IMR-90 (cell line): ENCODE data around the gene HEATR9. TPM values are rescaled to one million over a fixed set of nuclear protein-coding genes. Genes with fewer than 3 reads are reported as not detected.

Source experiments
- ATAC-seq: fragments of 200-7000 bp; cut with Tn5 transposase; 2 replicates; pipeline ENCODE4 v1.9.1; 2020; ENCODE audit warnings: low read depth, mild to moderate bottlenecking, moderate library complexity
- BruUV-seq: library from RNA; stranded (reverse); fragments of 400-500 nt; replicated peaks from 2 replicates; lab custom pipeline; 2021; lab: Mats Ljungman, UMichigan
- CTCF ChIA-PET: fragments of 300-600 bp; formaldehyde crosslinking; extraction: SDS; loops from one replicate; lab custom pipeline; 2021; ENCODE audit warnings: antibody characterized with exemption; lab: Yijun Ruan, JAX
- POLR2A ChIA-PET: fragments of 300-600 bp; sonication (Branson Sonifier 250); formaldehyde crosslinking; loops from one replicate; lab custom pipeline; 2022; ENCODE audit warnings: antibody characterized with exemption; ENCODE audit not compliant: unreplicated experiment; lab: Charles Lee
- DNase-seq: peaks from one replicate; pipeline ENCODE4 v3.0.0; 2013
- H2AFZ ChIP-seq: replicated peaks from 2 replicates; pipeline ENCODE3; 2013; ENCODE audit warnings: low read length, mild to moderate bottlenecking; ENCODE audit not compliant: poor library complexity
- H2AK5ac ChIP-seq: 2 replicates; pipeline ENCODE4 v1.6.1; 2013; ENCODE audit warnings: low read depth, low read length, inconsistent platforms
- H2AK9ac ChIP-seq: replicated peaks from 2 replicates; pipeline ENCODE3; 2013; ENCODE audit warnings: mild to moderate bottlenecking, low read depth, low read length, moderate library complexity; ENCODE audit not compliant: poor library complexity
- H2BK120ac ChIP-seq: 2 replicates; pipeline ENCODE4 v1.6.1; 2013; ENCODE audit warnings: low read depth, low read length, inconsistent platforms
- H2BK15ac ChIP-seq: 3 replicates; pipeline ENCODE4 v1.6.1; 2013; ENCODE audit warnings: low read depth, low read length, inconsistent platforms
- H2BK20ac ChIP-seq: 2 replicates; pipeline ENCODE4 v1.6.1; 2013; ENCODE audit warnings: low read depth, mild to moderate bottlenecking, inconsistent platforms, low read length, moderate library complexity
- H2BK5ac ChIP-seq: 2 replicates; pipeline ENCODE4 v1.6.1; 2013; ENCODE audit warnings: mild to moderate bottlenecking, low read depth, low read length, inconsistent platforms; ENCODE audit not compliant: poor library complexity, severe bottlenecking
- H3K14ac ChIP-seq: replicated peaks from 2 replicates; pipeline ENCODE4 v1.6.1; 2013; ENCODE audit warnings: low read depth, low read length, inconsistent platforms
- H3K18ac ChIP-seq: 2 replicates; pipeline ENCODE4 v1.6.1; 2013; ENCODE audit warnings: low read depth, low read length, control low read depth
- H3K23ac ChIP-seq: 2 replicates; pipeline ENCODE4 v1.6.1; 2013; ENCODE audit warnings: low read depth, low read length, inconsistent platforms
- H3K27ac ChIP-seq: 2 replicates; pipeline ENCODE4 v1.5.1; 2013; ENCODE audit warnings: mild to moderate bottlenecking, control low read depth, low read length; ENCODE audit not compliant: insufficient read depth
- H3K27me3 ChIP-seq: 2 replicates; pipeline ENCODE4 v1.6.1; 2013; ENCODE audit warnings: low read length; ENCODE audit not compliant: control insufficient read depth, insufficient read depth
- H3K36me3 ChIP-seq: 2 replicates; pipeline ENCODE4 v1.6.1; 2013; ENCODE audit warnings: low read length, mixed read lengths; ENCODE audit not compliant: control insufficient read depth, insufficient read depth
- H3K4ac ChIP-seq: 2 replicates; pipeline ENCODE4 v1.6.1; 2013; ENCODE audit warnings: low read depth, low read length, inconsistent platforms
- H3K4me1 ChIP-seq: 2 replicates; pipeline ENCODE4 v1.6.1; 2013; ENCODE audit warnings: low read length, mixed read lengths; ENCODE audit not compliant: control insufficient read depth, insufficient read depth
- H3K4me2 ChIP-seq: 2 replicates; pipeline ENCODE4 v1.6.1; 2013; ENCODE audit warnings: low read depth, mild to moderate bottlenecking, control low read depth, low read length, moderate library complexity
- H3K4me3 ChIP-seq: 2 replicates; pipeline ENCODE4 v1.5.1; 2013; ENCODE audit warnings: low read depth, mild to moderate bottlenecking, control low read depth, low read length, moderate library complexity; ENCODE audit not compliant: insufficient read depth
- H3K56ac ChIP-seq: 2 replicates; pipeline ENCODE4 v1.6.1; 2013; ENCODE audit warnings: low read length, inconsistent platforms; ENCODE audit not compliant: insufficient read depth; ENCODE audit errors: extremely low read depth
- H3K79me1 ChIP-seq, 2 experiments: 2 replicates each; pipeline ENCODE4 v1.6.1; 2013; ENCODE audit warnings: low read length in 2 of 2, inconsistent platforms in 1 of 2, low read depth in 1 of 2
- H3K9ac ChIP-seq: 2 replicates; pipeline ENCODE4 v1.6.1; 2013; ENCODE audit warnings: low read depth, low read length, control low read depth
- H3K9me1 ChIP-seq: 2 replicates; pipeline ENCODE4 v1.6.1; 2013; ENCODE audit warnings: low read length, inconsistent platforms; ENCODE audit not compliant: insufficient read depth
- H3K9me3 ChIP-seq: 2 replicates; pipeline ENCODE4 v1.6.1; 2013; ENCODE audit warnings: low read length; ENCODE audit not compliant: control insufficient read depth, insufficient read depth
- H4K20me1 ChIP-seq: 2 replicates; pipeline ENCODE4 v1.6.1; 2013; ENCODE audit warnings: low read length, inconsistent platforms; ENCODE audit not compliant: insufficient read depth
- H4K5ac ChIP-seq: 2 replicates; pipeline ENCODE4 v1.6.1; 2013; ENCODE audit warnings: mild to moderate bottlenecking, low read depth, low read length, control low read depth
- H4K8ac ChIP-seq, 2 experiments: 2 replicates each; pipeline ENCODE4 v1.6.1; 2013; ENCODE audit warnings: low read depth in 2 of 2, low read length in 2 of 2, control low read depth in 1 of 2, inconsistent platforms in 1 of 2
- H4K91ac ChIP-seq: 2 replicates; pipeline ENCODE4 v1.6.1; 2013; ENCODE audit warnings: low read depth, low read length, inconsistent platforms; ENCODE audit not compliant: insufficient read depth
- CHD1 ChIP-seq: IDR thresholded peaks from 2 replicates; pipeline ENCODE4 v1.6.1; 2012; ENCODE audit warnings: low read depth, low read length, improper control_type of control experiment
- FOS ChIP-seq: fragments of 150-350 bp; IDR thresholded peaks from 2 replicates; pipeline ENCODE4 v1.6.1; 2016; ENCODE audit warnings: low read depth, low read length
- MAZ ChIP-seq: IDR thresholded peaks from 2 replicates; pipeline ENCODE4 v1.6.1; 2012; ENCODE audit warnings: low read depth, mild to moderate bottlenecking, low read length, improper control_type of control experiment, moderate library complexity, borderline replicate concordance
- POLR2A ChIP-seq: IDR thresholded peaks from 2 replicates; pipeline ENCODE4 v1.6.1; 2012; ENCODE audit warnings: mild to moderate bottlenecking, low read depth, low read length
- RCOR1 ChIP-seq: IDR thresholded peaks from 2 replicates; pipeline ENCODE4 v1.6.1; 2012; ENCODE audit warnings: mild to moderate bottlenecking, low read length, improper control_type of control experiment; ENCODE audit not compliant: insufficient replicate concordance
- RFX5 ChIP-seq: IDR thresholded peaks from 2 replicates; pipeline ENCODE4 v1.8.0; 2012; ENCODE audit warnings: low read depth, mild to moderate bottlenecking, low read length, moderate library complexity
- SMC3 ChIP-seq: fragments of 150-350 bp; IDR thresholded peaks from 2 replicates; pipeline ENCODE4 v1.6.1; 2016; ENCODE audit warnings: low read depth, mild to moderate bottlenecking, antibody characterized with exemption, low read length, moderate library complexity
- whole genome bisulfite sequencing, 2 experiments: methylation state at CpG; one replicate each; pipeline versions ENCODE4 v1.1.5 to v1.1.7; 2013; ENCODE audit warnings: missing lambda C conversion rate in 2 of 2; ENCODE audit not compliant: insufficient read length in 1 of 2; ENCODE audit errors: extremely low coverage in 2 of 2; 5-methylcytosine and 5-hydroxymethylcytosine counted together
- dilution Hi-C: fragments of 300-500 bp; cut with HindIII; formaldehyde crosslinking; loops from one replicate; pipeline ENCODE4 v1.14.3; 2018; ENCODE audit warnings: low sequenced_read_pairs; ENCODE audit not compliant: unreplicated experiment
- in situ Hi-C: fragments of 300-500 bp; cut with MboI; formaldehyde crosslinking; loops from 3 replicates; pipeline ENCODE4 v1.14.3; 2019; ENCODE audit warnings: low sequenced_read_pairs, inconsistent platforms, mixed read lengths
- intact Hi-C: fragments of 100-400 bp; cut with micrococcal nuclease; formaldehyde crosslinking; loops from 2 replicates; pipeline ENCODE4 v1.10.0; 2022
- polyA plus RNA-seq, 3 experiments: library from polyadenylated mRNA; depleted of rRNA; stranded (reverse); fragments of >200 nt; gene quantifications; 2 replicates each; pipeline ENCODE4 v1.2.3, GENCODE V29; 2012; ENCODE audit warnings: low replicate concordance in 1 of 3
- total RNA-seq: library from RNA; depleted of rRNA; stranded (reverse); fragments of >200 nt; gene quantifications from 2 replicates; pipeline ENCODE4 v1.2.3, GENCODE V29; 2012
- TF ChIP-seq, protein P1 (sequence below): fragments of 150-350 bp; IDR thresholded peaks from 2 replicates; pipeline ENCODE4 v1.6.1; 2016; ENCODE audit warnings: low read depth, mild to moderate bottlenecking, low read length, moderate library complexity, borderline replicate concordance
- TF ChIP-seq, protein P2 (sequence below): conservative IDR thresholded peaks from 2 replicates; pipeline ENCODE4 v1.5.1; 2012; ENCODE audit warnings: mild to moderate bottlenecking, low read depth, low read length, improper control_type of control experiment
- TF ChIP-seq, protein P3 (sequence below): fragments of 150-350 bp; IDR thresholded peaks from 2 replicates; pipeline ENCODE4 v1.6.1; 2017; ENCODE audit warnings: mild to moderate bottlenecking, antibody characterized with exemption, low read length, low read depth

HEATR9 gene
- total and polyA plus RNA-seq, 2 of the 4 experiments (the other 2 are of a cell fraction), result not detected

DNA sequence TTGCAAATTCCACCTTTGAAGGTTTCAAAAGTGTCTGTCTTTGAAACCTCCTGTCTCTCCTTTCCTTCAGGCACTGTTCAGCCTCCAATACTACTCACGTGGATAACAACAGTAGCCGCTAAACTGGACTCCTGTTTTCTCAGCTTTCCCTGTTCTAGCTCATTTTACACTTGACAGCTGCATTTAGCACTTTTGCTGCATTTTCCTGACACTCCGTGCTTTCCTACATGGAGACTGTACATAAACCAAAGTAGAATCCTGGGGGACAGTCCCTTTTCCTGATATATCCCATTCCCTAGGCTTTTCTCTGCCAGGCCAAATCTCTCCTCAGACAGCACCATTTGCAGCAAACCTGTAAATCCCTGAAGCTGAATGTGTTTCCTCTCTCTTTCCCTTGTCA is 7.8 kb upstream of the HEATR9 start:
- H4K20me1 ChIP-seq, result no peaks in the 10 kb centered on the region
- DNase-seq, result no peak
- no peak overlapping the region for H4K5ac ChIP-seq
- H3K9me3 ChIP-seq, result no peaks in the 10 kb centered on the region
- H3K4ac ChIP-seq, result no peak overlapping the region
- H3K36me3 ChIP-seq, result no peaks in the 10 kb centered on the region
- no peak overlapping the region for H4K8ac ChIP-seq
- peaks cover 3% of the 10 kb centered on the region; the same call in 1 of the 2 replicates for H3K27me3 ChIP-seq
- TF ChIP-seq POLR2A (no peak), FOS (no peak), MAZ (no peak), RFX5 (no peak), CHD1 (no peak), SMC3 (no peak), RCOR1 (no peak)
- TF ChIP-seq, protein P1, sequence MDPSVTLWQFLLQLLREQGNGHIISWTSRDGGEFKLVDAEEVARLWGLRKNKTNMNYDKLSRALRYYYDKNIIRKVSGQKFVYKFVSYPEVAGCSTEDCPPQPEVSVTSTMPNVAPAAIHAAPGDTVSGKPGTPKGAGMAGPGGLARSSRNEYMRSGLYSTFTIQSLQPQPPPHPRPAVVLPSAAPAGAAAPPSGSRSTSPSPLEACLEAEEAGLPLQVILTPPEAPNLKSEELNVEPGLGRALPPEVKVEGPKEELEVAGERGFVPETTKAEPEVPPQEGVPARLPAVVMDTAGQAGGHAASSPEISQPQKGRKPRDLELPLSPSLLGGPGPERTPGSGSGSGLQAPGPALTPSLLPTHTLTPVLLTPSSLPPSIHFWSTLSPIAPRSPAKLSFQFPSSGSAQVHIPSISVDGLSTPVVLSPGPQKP, result no peak
- TF ChIP-seq, protein P2, sequence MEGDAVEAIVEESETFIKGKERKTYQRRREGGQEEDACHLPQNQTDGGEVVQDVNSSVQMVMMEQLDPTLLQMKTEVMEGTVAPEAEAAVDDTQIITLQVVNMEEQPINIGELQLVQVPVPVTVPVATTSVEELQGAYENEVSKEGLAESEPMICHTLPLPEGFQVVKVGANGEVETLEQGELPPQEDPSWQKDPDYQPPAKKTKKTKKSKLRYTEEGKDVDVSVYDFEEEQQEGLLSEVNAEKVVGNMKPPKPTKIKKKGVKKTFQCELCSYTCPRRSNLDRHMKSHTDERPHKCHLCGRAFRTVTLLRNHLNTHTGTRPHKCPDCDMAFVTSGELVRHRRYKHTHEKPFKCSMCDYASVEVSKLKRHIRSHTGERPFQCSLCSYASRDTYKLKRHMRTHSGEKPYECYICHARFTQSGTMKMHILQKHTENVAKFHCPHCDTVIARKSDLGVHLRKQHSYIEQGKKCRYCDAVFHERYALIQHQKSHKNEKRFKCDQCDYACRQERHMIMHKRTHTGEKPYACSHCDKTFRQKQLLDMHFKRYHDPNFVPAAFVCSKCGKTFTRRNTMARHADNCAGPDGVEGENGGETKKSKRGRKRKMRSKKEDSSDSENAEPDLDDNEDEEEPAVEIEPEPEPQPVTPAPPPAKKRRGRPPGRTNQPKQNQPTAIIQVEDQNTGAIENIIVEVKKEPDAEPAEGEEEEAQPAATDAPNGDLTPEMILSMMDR, result no peak
- TF ChIP-seq, protein P3, sequence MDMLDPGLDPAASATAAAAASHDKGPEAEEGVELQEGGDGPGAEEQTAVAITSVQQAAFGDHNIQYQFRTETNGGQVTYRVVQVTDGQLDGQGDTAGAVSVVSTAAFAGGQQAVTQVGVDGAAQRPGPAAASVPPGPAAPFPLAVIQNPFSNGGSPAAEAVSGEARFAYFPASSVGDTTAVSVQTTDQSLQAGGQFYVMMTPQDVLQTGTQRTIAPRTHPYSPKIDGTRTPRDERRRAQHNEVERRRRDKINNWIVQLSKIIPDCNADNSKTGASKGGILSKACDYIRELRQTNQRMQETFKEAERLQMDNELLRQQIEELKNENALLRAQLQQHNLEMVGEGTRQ, result no peak
- H2AK9ac ChIP-seq, result no peak overlapping the region
- H3K4me3 ChIP-seq, result no peak overlapping the region
- in situ Hi-C loops (no loop called here), dilution Hi-C loops (no loop called here), intact Hi-C loops (no loop called here)
- ATAC-seq, result no peak
- ChIA-PET POLR2A (no interaction called here), CTCF (interaction anchor here (1.0 kb wide), 1 partner anchor 22 kb away, joined by 3 read pairs; no protein-coding TSS in a partner anchor)
- no peaks in the 10 kb centered on the region for H3K4me1 ChIP-seq
- H3K9ac ChIP-seq, result no peak overlapping the region
- H3K23ac ChIP-seq, result no peak overlapping the region
- no peak overlapping the region for H2AFZ ChIP-seq
- H3K14ac ChIP-seq, result no peak overlapping the region
- BruUV-seq, result no TSS peak
- no peak overlapping the region for H2BK15ac ChIP-seq
- no peaks in the 10 kb centered on the region for H3K9me1 ChIP-seq
- no peaks in the 10 kb centered on the region for H3K79me1 ChIP-seq
- no peak overlapping the region for H2BK20ac ChIP-seq
- no peak overlapping the region for H2BK5ac ChIP-seq
- H3K4me2 ChIP-seq, result no peak overlapping the region
- no peak overlapping the region for H4K91ac ChIP-seq
- H3K56ac ChIP-seq, result no peak overlapping the region
- no peak overlapping the region for H2BK120ac ChIP-seq
- H2AK5ac ChIP-seq, result no peak overlapping the region
- WGBS, 2 experiments, result 75% methylated on average over 1 of the region's 3 CpGs; no CpG with 5 or more reads in 1 of the 2 experiments
- H3K27ac ChIP-seq, result no peak overlapping the region
- H3K18ac ChIP-seq, result no peak overlapping the region
